ENCODE data around the gene IQCE.
A peak's percentile ranks its signal among the peaks of the same experiment; 100 is the strongest.

IQCE gene

GRCh38 chr7:2558629-2559282 is at the start of gene IQCE:
Gene IQCE, plus strand, starts transcription at chr7:2558979. Its CDS starts 203 bp downstream, at chr7:2559182.
- no peak for DNase-seq

- DNase-seq: no peak
Observed at GRCh38 chr7:2509298-2509906, 49.4 kb upstream of the IQCE start.

- no peak for DNase-seq
Observed at GRCh38 chr7:2510130-2510776, 48.5 kb upstream of the IQCE start.

- DNase-seq: peak; percentile 39
Observed at GRCh38 chr7:2510909-2511768, 47.6 kb upstream of the IQCE start.

- no peak for DNase-seq
Observed at GRCh38 chr7:2511769-2512168, 47.0 kb upstream of the IQCE start.

GRCh38 chr7:2512179-2512661 is 46.6 kb upstream of the IQCE start:
- no peak for DNase-seq

- no peak for DNase-seq
Observed at GRCh38 chr7:2512713-2513112, 46.1 kb upstream of the IQCE start.

GRCh38 chr7:2513702-2514101 is 45.1 kb upstream of the IQCE start:
- no peak for DNase-seq

GRCh38 chr7:2514473-2515423 is 44.0 kb upstream of the IQCE start:
- no peak for DNase-seq

GRCh38 chr7:2515424-2516193 is 43.2 kb upstream of the IQCE start:
- no peak for DNase-seq

- no peak for DNase-seq
Observed at GRCh38 chr7:2516194-2516555, 42.6 kb upstream of the IQCE start.

GRCh38 chr7:2517026-2517425 is 41.8 kb upstream of the IQCE start:
- no peak for DNase-seq

GRCh38 chr7:2517678-2518507 is 40.9 kb upstream of the IQCE start:
- DNase-seq: no peak

GRCh38 chr7:2518737-2519118 is 40.1 kb upstream of the IQCE start:
- no peak for DNase-seq

- DNase-seq: peak; percentile 52
Observed at GRCh38 chr7:2519119-2519930, 39.5 kb upstream of the IQCE start, which contains the start of gene LFNG. Gene LFNG, plus strand, starts transcription at chr7:2519774. Its CDS starts 88 bp downstream, at chr7:2519862.

- no peak for DNase-seq
Observed at GRCh38 chr7:2520131-2520760, 38.5 kb upstream of the IQCE start.

GRCh38 chr7:2520761-2521290 is 38.0 kb upstream of the IQCE start:
- no peak for DNase-seq

GRCh38 chr7:2521341-2521745 is 37.4 kb upstream of the IQCE start:
- no peak for DNase-seq
